HG02852 (cell line): Measurements from ENCODE around the gene PLEKHJ1.
"Not testable (repeated sequence)": the region's sequence is repeated elsewhere in the genome, so short reads cannot be mapped to it uniquely, and the experiment has no call there.

ENCODE experiments used
- ATAC-seq: cut with Tn5 transposase; IDR thresholded peaks from one replicate; pipeline ENCODE4 v1.9.1; 2021; ENCODE audit warnings: mild to moderate bottlenecking, moderate library complexity; ENCODE audit not compliant: unreplicated experiment

PLEKHJ1 gene

DNA sequence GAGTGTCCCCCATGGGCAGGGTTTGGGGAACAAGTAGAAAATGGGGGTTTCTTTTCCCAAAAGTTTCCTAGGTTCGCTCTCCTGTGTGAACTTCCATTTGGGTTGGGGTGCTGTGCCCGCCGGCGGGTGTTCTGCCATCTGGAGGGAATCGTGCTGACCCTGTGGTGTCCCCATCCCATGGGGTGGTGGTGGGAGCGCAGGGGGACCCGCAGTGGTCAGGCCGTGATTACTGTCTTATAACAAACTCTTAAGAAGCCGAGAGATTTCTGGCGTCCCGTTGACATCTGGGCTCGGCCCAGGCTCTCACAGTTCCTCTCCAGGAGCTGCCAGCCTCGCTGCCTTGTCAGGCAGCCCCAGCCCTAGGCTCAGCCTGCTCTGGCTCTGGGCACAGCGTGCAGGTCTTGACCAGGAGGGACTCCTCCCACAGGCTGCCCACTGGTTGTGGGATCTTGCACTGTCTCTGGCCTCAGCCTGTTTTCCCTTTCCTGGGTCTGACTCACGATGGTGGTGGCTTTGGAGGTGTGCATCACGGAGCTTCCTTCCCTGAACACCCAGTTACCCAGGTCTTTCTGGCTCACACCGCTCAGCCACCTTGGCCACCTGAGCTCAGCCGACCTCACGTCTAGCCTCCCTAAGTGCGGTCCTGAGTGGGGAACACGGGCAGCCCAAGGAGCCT is 34.5 kb downstream of the PLEKHJ1 start:
- ATAC-seq: no peak

GRCh38 chr19:2200624-2201294 is 35.4 kb downstream of the PLEKHJ1 start:
- ATAC-seq: not testable (repeated sequence)

GRCh38 chr19:2199861-2200623 is 36.1 kb downstream of the PLEKHJ1 start:
- no peak for ATAC-seq

DNA sequence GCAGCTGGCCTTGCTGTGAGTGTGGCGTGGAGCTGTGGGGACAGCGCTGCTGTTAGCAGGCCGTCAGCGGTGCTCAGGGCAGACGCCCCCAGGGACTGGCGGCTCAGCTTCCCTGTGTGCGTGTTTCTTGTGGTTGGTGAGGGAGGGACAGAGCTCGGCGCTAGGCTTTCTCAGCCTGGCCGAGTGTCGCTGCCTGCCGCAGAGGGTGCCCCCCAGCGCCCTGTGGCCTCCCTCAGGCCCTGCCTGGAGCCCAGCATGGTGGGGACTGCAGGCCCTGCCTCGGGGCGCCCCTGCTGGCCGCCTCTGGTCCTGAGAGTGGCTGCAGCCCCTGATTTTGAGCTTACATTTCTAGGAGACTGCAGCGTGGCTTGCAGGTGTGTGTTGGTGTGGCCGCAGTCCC is 36.9 kb downstream of the PLEKHJ1 start:
- ATAC-seq: no peak

DNA sequence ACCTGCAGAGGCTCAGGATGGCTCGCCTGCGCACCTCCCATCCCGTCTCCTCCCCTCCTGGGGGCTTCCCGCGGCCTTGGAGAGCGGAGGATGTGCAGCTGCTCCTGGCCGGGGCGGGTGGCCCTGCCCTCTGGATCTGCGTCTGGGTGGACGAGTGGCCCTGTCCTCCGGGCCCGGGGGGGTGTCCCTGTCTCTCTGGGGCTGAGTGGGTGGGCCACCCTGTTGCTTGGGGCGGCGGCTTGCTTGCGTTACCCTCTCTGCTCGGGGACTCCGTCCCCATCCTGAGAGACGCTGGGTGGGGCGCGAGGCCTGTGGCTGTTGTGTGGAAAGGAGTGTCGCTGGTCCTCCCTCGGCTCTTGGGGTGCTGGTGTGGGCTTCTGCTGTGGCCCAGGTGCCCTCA is 37.8 kb downstream of the PLEKHJ1 start:
- ATAC-seq: no peak

DNA sequence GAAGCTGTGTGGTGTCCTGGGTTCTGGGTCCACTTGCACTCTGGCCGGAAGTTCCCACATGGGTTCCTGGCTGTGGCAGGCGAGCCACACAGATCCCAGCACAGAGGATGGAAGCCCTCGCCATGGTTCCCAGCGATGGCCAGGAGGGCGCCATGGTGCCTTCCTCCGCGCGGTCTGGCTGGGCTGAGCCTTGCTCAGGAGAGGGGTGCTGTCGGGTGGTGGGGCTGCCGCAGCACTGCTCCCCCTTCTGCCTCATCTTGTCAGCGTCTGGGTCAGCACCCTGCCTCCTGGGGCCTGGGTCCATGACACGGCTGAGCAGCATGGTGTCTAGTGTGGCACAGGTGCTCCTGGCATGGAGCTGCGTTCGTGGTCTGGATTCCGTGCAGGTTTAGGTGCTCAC is 38.9 kb downstream of the PLEKHJ1 start:
- ATAC-seq: no peak

GRCh38 chr19:2195914-2196313 is 40.2 kb downstream of the PLEKHJ1 start:
- no peak for ATAC-seq

GRCh38 chr19:2195361-2195760 is 40.8 kb downstream of the PLEKHJ1 start:
- no peak for ATAC-seq

- ATAC-seq: no peak
Observed at GRCh38 chr19:2194513-2195078, 41.5 kb downstream of the PLEKHJ1 start.

- no peak for ATAC-seq
Observed at GRCh38 chr19:2193807-2194206, 42.3 kb downstream of the PLEKHJ1 start.

GRCh38 chr19:2192862-2193261 is 43.3 kb downstream of the PLEKHJ1 start:
- no peak for ATAC-seq

- no peak for ATAC-seq
Observed at GRCh38 chr19:2191456-2192310, 44.4 kb downstream of the PLEKHJ1 start.

DNA sequence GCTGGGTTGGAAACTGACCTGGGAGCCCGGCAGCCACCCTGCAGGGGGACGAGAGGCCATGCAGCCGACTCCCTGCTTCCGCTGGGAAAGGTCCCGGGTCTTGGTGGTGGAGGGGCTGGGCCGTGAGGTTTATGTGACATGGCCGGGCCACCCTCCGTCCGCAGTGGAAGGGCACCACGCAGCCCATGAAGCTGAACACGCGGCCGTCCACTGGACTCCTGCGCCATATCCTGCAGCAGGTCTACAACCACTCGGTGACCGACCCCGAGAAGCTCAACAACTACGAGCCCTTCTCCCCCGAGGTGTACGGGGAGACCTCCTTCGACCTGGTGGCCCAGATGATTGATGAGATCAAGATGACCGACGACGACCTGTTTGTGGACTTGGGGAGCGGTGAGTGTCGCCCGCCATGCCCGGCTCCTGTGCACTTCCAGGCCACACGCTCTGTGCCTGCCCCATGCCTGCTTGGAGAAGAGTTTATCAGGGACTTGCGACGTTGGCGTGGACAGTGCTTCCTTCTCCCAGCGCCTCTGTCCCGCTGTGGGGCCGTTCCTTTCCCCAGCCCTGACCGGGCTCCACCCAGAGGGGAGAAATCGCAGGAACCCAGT is 45.2 kb downstream of the PLEKHJ1 start:
- ATAC-seq: no peak

DNA sequence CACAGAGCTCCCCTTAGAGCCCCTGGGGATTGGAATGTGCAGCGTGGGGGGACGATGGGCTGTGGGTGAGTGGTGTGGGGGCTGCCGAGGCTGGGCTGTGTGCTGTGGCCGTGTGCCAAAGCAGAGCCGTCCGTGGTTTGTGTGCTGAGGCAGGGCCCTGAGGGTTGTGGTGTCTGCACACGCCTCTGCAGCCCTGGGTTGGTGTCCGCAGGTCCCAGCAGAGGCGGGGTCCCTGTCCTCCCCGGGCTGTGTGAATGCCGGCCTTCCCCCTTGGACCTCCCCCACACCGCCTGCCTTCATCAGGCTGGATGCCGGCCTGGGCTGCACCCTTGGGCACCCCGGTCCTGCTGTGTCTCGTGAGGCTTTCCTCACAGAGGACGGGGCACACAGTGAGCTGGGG is 46.2 kb downstream of the PLEKHJ1 start:
- ATAC-seq: no peak

- ATAC-seq: no peak
Observed at GRCh38 chr19:2188708-2189385, 47.3 kb downstream of the PLEKHJ1 start.

DNA sequence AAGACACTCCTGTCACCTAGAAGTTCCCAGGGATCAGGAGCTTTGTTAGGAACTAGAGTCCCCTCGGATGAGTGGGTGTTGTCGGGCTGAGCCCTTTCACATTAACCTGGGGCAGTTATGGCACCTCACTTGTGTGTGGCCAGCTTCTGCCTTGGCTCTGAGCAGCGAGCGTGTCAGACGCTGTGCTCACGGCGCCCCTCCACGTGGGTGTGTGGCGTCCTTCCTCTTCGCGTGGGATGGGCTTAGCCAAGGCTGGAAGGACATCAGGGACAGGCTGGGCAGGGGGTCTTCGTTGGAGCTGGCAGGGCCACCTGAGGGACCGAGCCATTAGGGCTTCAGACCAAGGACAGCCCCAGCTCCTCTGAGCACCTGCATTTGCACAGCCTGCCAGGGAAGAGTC is 49.0 kb downstream of the PLEKHJ1 start:
- ATAC-seq: no peak

DNA sequence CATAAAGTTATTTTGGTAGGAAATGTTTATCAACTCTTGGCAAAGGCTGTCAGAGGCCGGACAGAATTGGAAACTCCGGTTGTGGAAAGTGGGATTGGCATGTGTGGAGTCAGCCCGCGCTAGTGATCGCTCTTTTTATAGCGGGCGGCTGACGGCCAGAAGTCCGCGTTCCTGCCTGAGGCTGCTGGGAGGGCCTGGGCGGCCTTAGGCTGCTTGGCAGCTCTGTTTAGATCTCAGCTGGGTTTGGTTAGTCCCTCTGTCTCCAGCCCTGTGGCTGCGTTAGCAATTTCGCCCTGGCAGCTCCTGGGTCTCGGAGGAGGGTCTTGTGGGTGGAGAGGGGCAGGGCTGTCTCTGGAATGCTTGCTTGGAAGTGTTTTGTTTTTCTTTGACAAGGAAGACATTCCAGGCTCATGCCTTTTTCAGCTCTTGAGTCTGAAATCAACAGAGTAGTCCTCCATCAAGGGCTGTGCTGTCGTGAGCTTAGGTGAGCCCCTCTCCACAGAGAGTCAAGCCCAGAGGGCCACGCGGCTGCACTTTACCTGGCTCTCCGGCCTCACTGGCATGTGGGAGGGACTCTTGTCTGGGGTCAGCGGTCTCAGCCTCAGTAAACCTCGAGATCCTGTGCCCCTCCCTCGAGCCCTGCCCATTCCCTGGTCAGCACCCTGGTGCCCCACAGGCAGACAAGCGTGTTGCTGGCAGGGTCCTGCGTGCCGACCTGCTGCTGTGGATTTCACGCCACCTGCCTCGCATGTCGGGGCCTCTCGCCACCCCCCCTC is 49.9 kb downstream of the PLEKHJ1 start:
- no peak for ATAC-seq

DNA sequence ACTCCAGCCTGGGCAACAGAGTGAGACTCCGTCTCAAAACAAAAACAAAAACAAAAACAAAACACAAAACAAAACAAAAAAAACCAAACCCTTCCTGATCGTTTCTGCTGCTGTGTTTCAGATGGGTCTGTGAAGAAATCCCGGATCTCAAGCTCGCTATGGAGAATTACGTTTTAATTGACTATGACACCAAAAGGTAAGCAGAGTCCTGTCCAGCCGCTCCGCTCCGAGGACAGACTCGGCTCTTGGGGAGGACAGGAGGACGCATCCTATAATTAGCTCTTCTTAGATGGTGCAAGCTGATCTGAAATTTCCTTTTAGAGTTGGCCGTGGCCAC is 50.4 kb downstream of the PLEKHJ1 start:
- no peak for ATAC-seq

DNA sequence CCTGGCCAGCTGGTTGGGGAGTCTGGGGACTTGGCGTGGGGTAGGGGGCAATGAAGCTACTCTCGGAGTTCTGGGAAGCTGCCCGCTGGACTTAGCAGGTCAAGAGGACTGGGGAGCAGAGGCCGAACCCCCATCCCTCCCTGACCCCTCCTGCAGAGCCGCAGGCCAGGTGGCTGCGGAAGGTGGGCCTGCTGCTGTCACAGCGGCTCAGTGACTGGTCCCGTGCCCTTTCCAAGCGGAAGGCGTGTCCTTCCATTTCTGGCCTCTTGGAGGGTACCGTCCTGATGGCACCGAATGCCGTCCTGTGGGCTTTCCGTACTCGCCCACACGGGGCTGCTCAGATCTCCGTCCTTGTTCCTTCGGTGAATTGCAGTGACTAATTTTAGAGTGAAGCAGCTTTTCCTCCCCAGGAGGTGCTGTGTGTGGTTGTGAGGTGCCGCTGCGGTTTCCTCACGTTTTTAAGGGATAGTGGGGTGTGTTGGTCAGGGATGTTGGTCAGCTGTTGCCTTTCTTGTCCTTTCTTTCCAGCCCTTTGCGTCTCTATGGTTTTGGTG is 51.6 kb downstream of the PLEKHJ1 start:
- ATAC-seq: no peak
